OCI-LY3 (cell line): ENCODE results near the gene TP53.

Experiments used
- H2AFZ ChIP-seq: fragments of 200-600, 300-600 bp; shearing (Covaris generic); 2 replicates; pipeline ENCODE4 v1.6.0; 2014; ENCODE audit warnings: antibody characterized with exemption, low read depth, low read length
- H3K27ac ChIP-seq: fragments of 200-600, 300-600 bp; sonication (generic); 2 replicates; pipeline ENCODE4 v1.5.1; 2014; ENCODE audit warnings: mild to moderate bottlenecking, low read length, moderate library complexity, mixed read lengths
- H3K27me3 ChIP-seq: fragments of 200-600, 300-600 bp; sonication (generic); 2 replicates; pipeline ENCODE4 v1.6.1; 2014; ENCODE audit warnings: low read depth, low read length, mixed read lengths
- H3K36me3 ChIP-seq: fragments of 200-600, 300-600 bp; sonication (generic); replicated peaks from 2 replicates; pipeline ENCODE3; 2014; ENCODE audit warnings: low read depth, low read length, mixed read lengths
- H3K4me1 ChIP-seq: fragments of 300-600, 200-600 bp; sonication (generic); 2 replicates; pipeline ENCODE4 v1.6.1; 2014; ENCODE audit warnings: low read length, mixed read lengths
- H3K4me2 ChIP-seq: fragments of 200-600, 300-600 bp; sonication (generic); 2 replicates; pipeline ENCODE4 v1.6.1; 2014; ENCODE audit warnings: low read length, mixed read lengths
- H3K4me3 ChIP-seq: fragments of 300-600, 200-600 bp; sonication (generic); 2 replicates; pipeline ENCODE4 v1.5.1; 2014; ENCODE audit warnings: antibody characterized with exemption, mild to moderate bottlenecking, low read length, moderate library complexity
- H3K79me2 ChIP-seq: fragments of 300-600, 200-600 bp; shearing (Covaris generic); 2 replicates; pipeline ENCODE4 v1.6.1; 2014; ENCODE audit warnings: mild to moderate bottlenecking, low read length, mixed read lengths
- H3K9ac ChIP-seq: fragments of 300-600, 200-600 bp; shearing (Covaris generic); 2 replicates; pipeline ENCODE4 v1.6.0; 2014; ENCODE audit warnings: mild to moderate bottlenecking, low read length, moderate library complexity
- H3K9me3 ChIP-seq: fragments of 200-600, 300-600 bp; shearing (Covaris generic); 2 replicates; pipeline ENCODE4 v1.6.1; 2014; ENCODE audit warnings: low read length, mixed read lengths; ENCODE audit not compliant: insufficient read depth
- H4K20me1 ChIP-seq: fragments of 200-600, 300-600 bp; sonication (generic); 2 replicates; pipeline ENCODE4 v1.6.1; 2016; ENCODE audit warnings: low read length, mixed read lengths; ENCODE audit not compliant: insufficient read depth
- CTCF ChIP-seq: fragments of 200-600, 300-600 bp; sonication (generic); IDR thresholded peaks from 2 replicates; pipeline ENCODE4 v1.5.1; 2014; ENCODE audit warnings: antibody characterized with exemption, low read length, low read depth
- EZH2phosphoT487 ChIP-seq: fragments of 200-600 bp; shearing (Covaris generic); IDR thresholded peaks from 2 replicates; pipeline ENCODE4 v1.6.1; 2018; ENCODE audit warnings: antibody characterized with exemption, mixed run types, low read depth

TP53 gene

GRCh38 chr17:7651665-7652387 lies 35.5 kb downstream of the TP53 start:
- Histone ChIP-seq H2AFZ (no peak overlapping the region), H3K4me3 (no peak overlapping the region), H3K36me3 (no peaks in the 10 kb centered on the region)

GRCh38 chr17:7651097-7651664 lies 36.1 kb downstream of the TP53 start:
- H3K27me3 ChIP-seq, result no peaks in the 10 kb centered on the region
- H4K20me1 ChIP-seq, result no peaks in the 10 kb centered on the region
- H3K9me3 ChIP-seq, result no peaks in the 10 kb centered on the region
- H3K36me3 ChIP-seq, result no peaks in the 10 kb centered on the region
- no peak overlapping the region for H3K27ac ChIP-seq
- H3K4me3 ChIP-seq, result no peak overlapping the region
- TF ChIP-seq EZH2phosphoT487 (no peak), CTCF (no peak)
- no peaks in the 10 kb centered on the region for H3K79me2 ChIP-seq
- H3K4me1 ChIP-seq, result no peaks in the 10 kb centered on the region
- H3K9ac ChIP-seq, result no peak overlapping the region
- no peak overlapping the region for H3K4me2 ChIP-seq
- H2AFZ ChIP-seq, result no peak overlapping the region

More at GRCh38 chr17:7651665-7652387, 35.5 kb downstream of the TP53 start:
- Histone ChIP-seq H3K27me3 (no peaks in the 10 kb centered on the region), H3K9me3 (no peaks in the 10 kb centered on the region), H3K4me2 (no peak overlapping the region), H4K20me1 (no peaks in the 10 kb centered on the region), H3K27ac (no peak overlapping the region), H3K4me1 (no peaks in the 10 kb centered on the region), H3K9ac (no peak overlapping the region), H3K79me2 (no peaks in the 10 kb centered on the region)
- TF ChIP-seq EZH2phosphoT487 (no peak), CTCF (no peak)

GRCh38 chr17:7650509-7651096 lies 36.7 kb downstream of the TP53 start, which contains the start of gene ATP1B2:
Gene ATP1B2 (plus strand): TSS chr17:7650926. CDS start chr17:7651519, 593 bp downstream.
- H3K4me1 ChIP-seq, result no peaks in the 10 kb centered on the region
- H2AFZ ChIP-seq, result no peak within 1 kb of the TSS
- no peak within 1 kb of the TSS for H3K4me3 ChIP-seq

More at GRCh38 chr17:7650509-7651096, 36.7 kb downstream of the TP53 start, which contains the start of gene ATP1B2:
- H4K20me1 ChIP-seq, result no peaks in the 10 kb centered on the region
- H3K27ac ChIP-seq, result no peak within 1 kb of the TSS
- H3K9me3 ChIP-seq, result no peaks in the 10 kb centered on the region
- no peak for TF ChIP-seq CTCF
- TF ChIP-seq EZH2phosphoT487, result no peak
- H3K4me2 ChIP-seq, result no peak within 1 kb of the TSS
- no peaks in the 10 kb centered on the region for H3K27me3 ChIP-seq
- no peaks in the 10 kb centered on the region for H3K36me3 ChIP-seq
- H3K9ac ChIP-seq, result no peak within 1 kb of the TSS
- H3K79me2 ChIP-seq, result no peaks in the 10 kb centered on the region
